ENCODE results near the gene SERPINB1. TPM values are rescaled to one million over a fixed set of nuclear protein-coding genes. Genes with fewer than 3 reads are reported as not detected.

The SERPINB1 gene
- total and polyA plus RNA-seq, 2 experiments from 2014 or later, result 5.6 to 6.5 TPM

- Histone ChIP-seq H3K4me3 (no peak overlapping the region), H3K4me1 (ENCODE audit: insufficient read depth) (peaks cover 40% of the 10 kb centered on the region), H4K20me1 (replicated peaks; ENCODE audit: insufficient read depth) (no peaks in the 10 kb centered on the region), H3K27me3 (ENCODE audit: insufficient read depth) (no peaks in the 10 kb centered on the region), H3K79me2 (replicated peaks; ENCODE audit: insufficient read depth) (no peaks in the 10 kb centered on the region), H3F3A (replicated peaks; ENCODE audit: low read depth) (peaks cover 23% of the 10 kb centered on the region; the same call in 1 of the 2 replicates), H3K36me3 (ENCODE audit: insufficient read depth) (no peaks in the 10 kb centered on the region), H3K4me2 (no peak overlapping the region), H2AFZ (no peak overlapping the region), H3K27ac (ENCODE audit: low read depth) (no peak overlapping the region), H3K9me2 (ENCODE audit: insufficient read depth) (no peaks in the 10 kb centered on the region)
- H3K4me1 Mint-ChIP-seq, result peaks cover 49% of the 10 kb centered on the region
- TF ChIP-seq CTCF (conservative IDR thresholded peaks at IDR 0.05; ENCODE audit: low read depth in 2 of 2) (no peak), ETS1 (IDR thresholded peaks at IDR 0.05) (no peak), ZNF462 (CRISPR knock-in tag; IDR thresholded peaks at IDR 0.05) (no peak), ZNF114 (CRISPR knock-in tag; IDR thresholded peaks at IDR 0.05) (no peak), ZNF331 (CRISPR knock-in tag; IDR thresholded peaks at IDR 0.05; ENCODE audit: low read depth) (no peak), JUNB (IDR thresholded peaks at IDR 0.05; ENCODE audit: unreplicated experiment) (no peak), EZH2 (IDR thresholded peaks at IDR 0.05; ENCODE audit: low read depth, unreplicated experiment) (no peak)
- no peak overlapping the region for H3K4me3 Mint-ChIP-seq
- H3K27ac Mint-ChIP-seq, result no peak overlapping the region
- H3K36me3 Mint-ChIP-seq (ENCODE audit: low read depth), result no peaks in the 10 kb centered on the region; the same call in 2 of the 3 replicates
- peaks cover 11% of the 10 kb centered on the region for H3K27me3 Mint-ChIP-seq (ENCODE audit: insufficient read depth, low read depth, poor library complexity)
- ATAC-seq (no peak), DNase-seq (ENCODE audit: low spot score) (no peak)
- H3K9me3 Mint-ChIP-seq, result peaks cover 3% of the 10 kb centered on the region; the same call in 1 of the 3 replicates
Observed at GRCh38 chr6:2844008-2844407, 2.3 kb upstream of the SERPINB1 start.

Measured in GM23338 (cell line).